Measurements from ENCODE around the gene COL8A2. TPM values are rescaled to one million over a fixed set of nuclear protein-coding genes. Genes with fewer than 3 reads are reported as not detected.

Gene COL8A2
- total and polyA plus RNA-seq, 2 of the 4 experiments (the other 2 are of a cell fraction), result 0.54 to 1.1 TPM

- WGBS, 2 experiments (ENCODE audit: extremely low coverage in 2 of 2, insufficient read length in 1 of 2), result no CpG with 5 or more reads among the region's 5 CpGs
Observed at GRCh38 chr1:36101546-36101945, 23.5 kb downstream of the COL8A2 start.

More at GRCh38 chr1:36101546-36101945, 23.5 kb downstream of the COL8A2 start:
- Histone ChIP-seq H3K9me3 (ENCODE audit: control insufficient read depth, insufficient read depth, low read length) (no peaks in the 10 kb centered on the region), H3K9ac (ENCODE audit: low read depth, low read length) (no peak overlapping the region), H3K36me3 (ENCODE audit: control insufficient read depth, insufficient read depth, low read length) (no peaks in the 10 kb centered on the region), H3K23ac (ENCODE audit: low read depth, low read length) (no peak overlapping the region), H3K4me1 (ENCODE audit: control insufficient read depth, insufficient read depth, low read length) (no peaks in the 10 kb centered on the region), H2BK15ac (ENCODE audit: low read depth, low read length) (no peak overlapping the region), H2BK120ac (ENCODE audit: low read depth, low read length) (no peak overlapping the region), H3K9me1 (ENCODE audit: insufficient read depth, low read length) (no peaks in the 10 kb centered on the region), H3K27me3 (ENCODE audit: control insufficient read depth, insufficient read depth, low read length) (no peaks in the 10 kb centered on the region), H3K27ac (ENCODE audit: insufficient read depth, low read length) (no peak overlapping the region), H2AK9ac (replicated peaks; ENCODE audit: low read depth, low read length, poor library complexity) (no peak overlapping the region), H3K18ac (ENCODE audit: low read depth, low read length) (no peak overlapping the region), H3K4me3 (ENCODE audit: insufficient read depth, low read depth, low read length) (no peak overlapping the region), H4K20me1 (ENCODE audit: insufficient read depth, low read length) (no peaks in the 10 kb centered on the region), H2AFZ (replicated peaks; ENCODE audit: low read length, poor library complexity) (no peak overlapping the region), H4K8ac (ENCODE audit: low read depth in 2 of 2, low read length in 2 of 2) (no peak overlapping the region), H2AK5ac (ENCODE audit: low read depth, low read length) (no peak overlapping the region), H4K91ac (ENCODE audit: insufficient read depth, low read depth, low read length) (no peak overlapping the region), H3K79me1 (ENCODE audit: low read depth in 1 of 2, low read length in 2 of 2) (no peaks in the 10 kb centered on the region), H3K56ac (ENCODE audit: extremely low read depth, insufficient read depth, low read length) (no peak overlapping the region), H3K4ac (ENCODE audit: low read depth, low read length) (no peak overlapping the region), H4K5ac (ENCODE audit: low read depth, low read length) (no peak overlapping the region), H3K4me2 (ENCODE audit: low read depth, low read length) (no peak overlapping the region), H2BK20ac (ENCODE audit: low read depth, low read length) (no peak overlapping the region), H2BK5ac (ENCODE audit: low read depth, low read length, poor library complexity, severe bottlenecking) (no peak overlapping the region), H3K14ac (replicated peaks; ENCODE audit: low read depth, low read length) (no peak overlapping the region)
- POLR2A ChIA-PET (ENCODE audit: unreplicated experiment), result no interaction called here
- intact Hi-C loops (cut with micrococcal nuclease), result loop anchor here (10.0 kb wide), 1 partner anchor 113 kb away; no protein-coding TSS in a partner anchor
- CTCF ChIA-PET, result no interaction called here
- no peak for TF ChIP-seq FOS (IDR thresholded peaks at IDR 0.05; ENCODE audit: low read depth, low read length)
- TF ChIP-seq POLR2A (IDR thresholded peaks at IDR 0.05; ENCODE audit: low read depth, low read length), result no peak
- no peak for TF ChIP-seq CEBPB (IDR thresholded peaks at IDR 0.05; ENCODE audit: low read depth, low read length)
- no peak for TF ChIP-seq CHD1 (IDR thresholded peaks at IDR 0.05; ENCODE audit: low read depth, low read length)
- TF ChIP-seq, protein P1, sequence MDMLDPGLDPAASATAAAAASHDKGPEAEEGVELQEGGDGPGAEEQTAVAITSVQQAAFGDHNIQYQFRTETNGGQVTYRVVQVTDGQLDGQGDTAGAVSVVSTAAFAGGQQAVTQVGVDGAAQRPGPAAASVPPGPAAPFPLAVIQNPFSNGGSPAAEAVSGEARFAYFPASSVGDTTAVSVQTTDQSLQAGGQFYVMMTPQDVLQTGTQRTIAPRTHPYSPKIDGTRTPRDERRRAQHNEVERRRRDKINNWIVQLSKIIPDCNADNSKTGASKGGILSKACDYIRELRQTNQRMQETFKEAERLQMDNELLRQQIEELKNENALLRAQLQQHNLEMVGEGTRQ (IDR thresholded peaks at IDR 0.05; ENCODE audit: low read depth, low read length), result no peak
- TF ChIP-seq RFX5 (IDR thresholded peaks at IDR 0.05; ENCODE audit: low read depth, low read length), result no peak
- TF ChIP-seq RCOR1 (IDR thresholded peaks at IDR 0.05; ENCODE audit: insufficient replicate concordance, low read length), result no peak
- TF ChIP-seq CTCF (conservative IDR thresholded peaks at IDR 0.05; ENCODE audit: low read depth, low read length), result no peak
- dilution Hi-C loops (cut with HindIII; ENCODE audit: low sequenced_read_pairs, unreplicated experiment), result no loop called here
- BruUV-seq (replicated peaks), result no TSS peak
- in situ Hi-C loops (cut with MboI; ENCODE audit: low sequenced_read_pairs), result loop anchor here (5.0 to 25.0 kb wide), 2 partner anchors 86 to 311 kb away; no protein-coding TSS in a partner anchor
- no peak for ATAC-seq (ENCODE audit: low read depth)
- no peak for DNase-seq
